BJ (cell line): ENCODE measurements around the gene SMARCD1. TPM values are rescaled to one million over a fixed set of nuclear protein-coding genes. Genes with fewer than 3 reads are reported as not detected.

Source experiments
- CTCF ChIA-PET: fragments of 350-600 bp; formaldehyde crosslinking; extraction: SDS; loops from one replicate; lab custom pipeline; 2021; ENCODE audit warnings: antibody characterized with exemption, inconsistent platforms; lab: Yijun Ruan, JAX
- POLR2A ChIA-PET: fragments of 300-600 bp; sonication (Branson Sonifier 250); formaldehyde crosslinking; extraction: SDS; loops from one replicate; lab custom pipeline; 2021; ENCODE audit warnings: antibody characterized with exemption; lab: Charles Lee
- DNase-seq: peaks from one replicate; pipeline ENCODE4 v3.0.0-alpha.2; 2011; ENCODE audit warnings: low read depth
- H3K27me3 ChIP-seq: 2 replicates; pipeline ENCODE4 v1.6.0; 2011; ENCODE audit warnings: low read length; ENCODE audit not compliant: control insufficient read depth, insufficient read depth
- H3K36me3 ChIP-seq: 2 replicates; pipeline ENCODE4 v1.5.1; 2011; ENCODE audit warnings: low read length; ENCODE audit not compliant: control insufficient read depth, insufficient read depth
- H3K4me3 ChIP-seq: 2 replicates; pipeline ENCODE4 v1.5.1; 2011; ENCODE audit warnings: low read depth, mild to moderate bottlenecking, control low read depth, low read length
- CTCF ChIP-seq: IDR thresholded peaks from 2 replicates; pipeline ENCODE4 v1.5.1; 2011; ENCODE audit warnings: low read depth, mild to moderate bottlenecking, control low read depth, inconsistent platforms, low read length, moderate library complexity; ENCODE audit not compliant: insufficient read depth
- polyA plus RNA-seq: library from polyadenylated mRNA; depleted of rRNA; stranded (reverse); fragments of >200 nt; gene quantifications from 2 replicates; pipeline ENCODE4 v1.2.3, GENCODE V29; 2011

SMARCD1 gene
- polyA plus RNA-seq, 1 experiment, result 56.0 TPM

GRCh38 chr12:50072198-50072907, 12.8 kb upstream of the SMARCD1 start:
- Histone ChIP-seq H3K36me3 (no peaks in the 10 kb centered on the region), H3K4me3 (no peak overlapping the region), H3K27me3 (no peaks in the 10 kb centered on the region)
- TF ChIP-seq CTCF, result no peak
- no peak for DNase-seq
- POLR2A ChIA-PET, result no interaction called here
- CTCF ChIA-PET, result interaction anchor here (1.4 to 19.9 kb wide), 3 partner anchors 17 to 127 kb away, joined by 4 to 578 read pairs (median 21); partner anchors contain the start of genes AQP5 and AQP6

GRCh38 chr12:50073206-50073605, 11.9 kb upstream of the SMARCD1 start:
- ChIA-PET POLR2A (no interaction called here), CTCF (interaction anchor here (0.7 to 19.9 kb wide), 5 partner anchors 9 to 128 kb away, joined by 3 to 578 read pairs (median 10); partner anchors contain the start of genes AQP5, AQP6 and COX14)
- H3K4me3 ChIP-seq, result no peak overlapping the region
- no peaks in the 10 kb centered on the region for H3K36me3 ChIP-seq
- no peak for TF ChIP-seq CTCF
- DNase-seq, result no peak
- H3K27me3 ChIP-seq, result no peaks in the 10 kb centered on the region

- Histone ChIP-seq H3K36me3 (no peaks in the 10 kb centered on the region), H3K4me3 (no peak overlapping the region), H3K27me3 (no peaks in the 10 kb centered on the region)
- DNase-seq, result no peak
- no peak for TF ChIP-seq CTCF
- CTCF ChIA-PET, result interaction anchor here (0.7 to 19.9 kb wide), 11 partner anchors 9 to 147 kb away, joined by 3 to 578 read pairs (median 6); partner anchors contain the start of genes AQP5, AQP6, COX14 and SMARCD1
- POLR2A ChIA-PET, result no interaction called here
Measured at GRCh38 chr12:50073712-50074111, 11.4 kb upstream of the SMARCD1 start.

GRCh38 chr12:50074936-50075807, 10.0 kb upstream of the SMARCD1 start:
- Histone ChIP-seq H3K36me3 (no peaks in the 10 kb centered on the region), H3K4me3 (no peak overlapping the region), H3K27me3 (no peaks in the 10 kb centered on the region)
- no peak for DNase-seq
- peak; percentile 91 for TF ChIP-seq CTCF
- CTCF ChIA-PET, result interaction anchor here (0.6 to 19.9 kb wide), 31 partner anchors 8 to 424 kb away, joined by 3 to 578 read pairs (median 3); partner anchors contain the start of genes AQP5, AQP6, COX14 and SMARCD1
- POLR2A ChIA-PET, result no interaction called here

GRCh38 chr12:50075808-50076170, 9.4 kb upstream of the SMARCD1 start:
- H3K4me3 ChIP-seq, result no peak overlapping the region
- H3K36me3 ChIP-seq, result no peaks in the 10 kb centered on the region
- no peaks in the 10 kb centered on the region for H3K27me3 ChIP-seq
- CTCF ChIA-PET, result interaction anchor here (0.7 to 19.9 kb wide), 8 partner anchors 11 to 256 kb away, joined by 3 to 578 read pairs (median 5); partner anchors contain the start of genes AQP5, AQP6 and COX14
- POLR2A ChIA-PET, result no interaction called here
- TF ChIP-seq CTCF, result no peak
- DNase-seq, result no peak
